ENCODE results near the gene ACACA. TPM values are rescaled to one million over a fixed set of nuclear protein-coding genes. Genes with fewer than 3 reads are reported as not detected.

ACACA gene
- total RNA-seq, 4 donors from 2014 or later: 4.7 to 75.1 (median 41.9) TPM

- Histone ChIP-seq H3K9me3 (no peaks in the 10 kb centered on the region), H3K27ac (no peak overlapping the region), H3K36me3 (no peaks in the 10 kb centered on the region), H3K27me3 (no peaks in the 10 kb centered on the region), H3K4me1 (no peaks in the 10 kb centered on the region), H3K4me3 (no peak overlapping the region)
- intact Hi-C loops (cut with DNase I; ENCODE audit: low total_unique reads): no loop called here
- TF ChIP-seq CTCF (IDR thresholded peaks at IDR 0.05) (no peak), POLR2A (IDR thresholded peaks at IDR 0.05) (no peak)
- no peak for DNase-seq
These were observed 112.9 kb downstream of the ACACA start for GRCh38 chr17:37293770-37294169.

GRCh38 chr17:37292429-37293139, 114.1 kb downstream of the ACACA start:
- Histone ChIP-seq H3K27ac (no peak overlapping the region), H3K27me3 (no peaks in the 10 kb centered on the region), H3K36me3 (no peaks in the 10 kb centered on the region), H3K9me3 (no peaks in the 10 kb centered on the region), H3K4me1 (no peaks in the 10 kb centered on the region), H3K4me3 (no peak overlapping the region)
- DNase-seq: no peak
- intact Hi-C loops (cut with DNase I; ENCODE audit: low total_unique reads): no loop called here
- TF ChIP-seq POLR2A (IDR thresholded peaks at IDR 0.05) (no peak), CTCF (IDR thresholded peaks at IDR 0.05) (no peak)

- H3K36me3 ChIP-seq: no peaks in the 10 kb centered on the region
- TF ChIP-seq CTCF (IDR thresholded peaks at IDR 0.05) (no peak), POLR2A (IDR thresholded peaks at IDR 0.05) (no peak)
These were observed 115.3 kb downstream of the ACACA start for GRCh38 chr17:37291351-37291750.

GRCh38 chr17:37286430-37286829, 120.2 kb downstream of the ACACA start:
- H3K4me1 ChIP-seq: no peaks in the 10 kb centered on the region
- no peak overlapping the region for H3K4me3 ChIP-seq
- H3K36me3 ChIP-seq: no peaks in the 10 kb centered on the region
- no peak for TF ChIP-seq CTCF (IDR thresholded peaks at IDR 0.05)
- TF ChIP-seq POLR2A (IDR thresholded peaks at IDR 0.05): no peak
- H3K27me3 ChIP-seq: no peaks in the 10 kb centered on the region
- intact Hi-C loops (cut with DNase I; ENCODE audit: low total_unique reads): no loop called here
- no peak overlapping the region for H3K27ac ChIP-seq
- H3K9me3 ChIP-seq: no peaks in the 10 kb centered on the region
- no peak for DNase-seq

More at GRCh38 chr17:37291351-37291750, 115.3 kb downstream of the ACACA start:
- no peaks in the 10 kb centered on the region for H3K9me3 ChIP-seq
- intact Hi-C loops (cut with DNase I; ENCODE audit: low total_unique reads): no loop called here
- H3K27ac ChIP-seq: no peak overlapping the region
- DNase-seq: no peak
- no peaks in the 10 kb centered on the region for H3K4me1 ChIP-seq
- H3K27me3 ChIP-seq: no peaks in the 10 kb centered on the region
- H3K4me3 ChIP-seq: no peak overlapping the region

- H3K4me3 ChIP-seq: no peak overlapping the region
These were observed 122.4 kb downstream of the ACACA start for GRCh38 chr17:37284191-37284590.

More at GRCh38 chr17:37284191-37284590, 122.4 kb downstream of the ACACA start:
- Histone ChIP-seq H3K27ac (no peak overlapping the region), H3K36me3 (no peaks in the 10 kb centered on the region), H3K9me3 (no peaks in the 10 kb centered on the region), H3K27me3 (no peaks in the 10 kb centered on the region), H3K4me1 (no peaks in the 10 kb centered on the region)
- DNase-seq: no peak
- TF ChIP-seq POLR2A (IDR thresholded peaks at IDR 0.05) (no peak), CTCF (IDR thresholded peaks at IDR 0.05) (no peak)
- intact Hi-C loops (cut with DNase I; ENCODE audit: low total_unique reads): no loop called here

All from uterus (tissue), 4 donors.